Karpas-422 (cell line): ENCODE results near the gene TRIO. TPM values are rescaled to one million over a fixed set of nuclear protein-coding genes. Genes with fewer than 3 reads are reported as not detected.

ENCODE experiments used
- DNase-seq: peaks from one replicate; pipeline ENCODE4 v3.0.0-alpha.2; 2015
- H2AFZ ChIP-seq: fragments of 200-600 bp; sonication (generic); 2 replicates; pipeline ENCODE4 v1.6.1; 2014; ENCODE audit warnings: antibody characterized with exemption, low read length, mixed read lengths
- H3K27ac ChIP-seq: fragments of 200-600 bp; sonication (generic); 2 replicates; pipeline ENCODE4 v1.5.1; 2014; ENCODE audit warnings: mild to moderate bottlenecking, low read length, moderate library complexity
- H3K27me3 ChIP-seq: fragments of 200-600 bp; sonication (generic); 2 replicates; pipeline ENCODE4 v1.6.1; 2014; ENCODE audit warnings: low read length, mixed read lengths
- H3K36me3 ChIP-seq: fragments of 200-600 bp; sonication (generic); 2 replicates; pipeline ENCODE4 v1.6.1; 2014; ENCODE audit warnings: low read length, mixed read lengths; ENCODE audit not compliant: insufficient read depth
- H3K4me1 ChIP-seq: fragments of 200-600 bp; sonication (generic); 2 replicates; pipeline ENCODE4 v1.6.1; 2014; ENCODE audit warnings: mild to moderate bottlenecking, low read length, mixed read lengths
- H3K4me2 ChIP-seq: fragments of 200-600 bp; sonication (generic); 2 replicates; pipeline ENCODE4 v1.6.1; 2014; ENCODE audit warnings: low read length, low read depth, mild to moderate bottlenecking; ENCODE audit not compliant: poor library complexity, severe bottlenecking
- H3K4me3 ChIP-seq: fragments of 200-600 bp; sonication (generic); 2 replicates; pipeline ENCODE4 v1.5.1; 2014; ENCODE audit warnings: mild to moderate bottlenecking, antibody characterized with exemption, low read length, mixed read lengths
- H3K79me2 ChIP-seq: fragments of 200-600 bp; sonication (generic); 2 replicates; pipeline ENCODE4 v1.6.1; 2014; ENCODE audit warnings: mild to moderate bottlenecking, low read length, mixed read lengths
- H3K9ac ChIP-seq: fragments of 200-600 bp; sonication (generic); 2 replicates; pipeline ENCODE4 v1.6.0; 2014; ENCODE audit warnings: low read length
- H3K9me2 ChIP-seq: fragments of 200-600 bp; sonication (generic), shearing (Covaris generic); replicated peaks from 2 replicates; pipeline ENCODE4 v1.6.0; 2014; ENCODE audit warnings: mild to moderate bottlenecking, low read length, moderate library complexity; ENCODE audit not compliant: insufficient read depth
- H3K9me3 ChIP-seq: fragments of 300-700, 200-600 bp; sonication (generic); 2 replicates; pipeline ENCODE4 v1.6.1; 2014; ENCODE audit warnings: low read length, mixed read lengths
- H4K20me1 ChIP-seq: fragments of 200-600 bp; sonication (generic); 2 replicates; pipeline ENCODE4 v1.6.1; 2014; ENCODE audit warnings: mild to moderate bottlenecking, antibody characterized with exemption, low read length, low read depth; ENCODE audit not compliant: insufficient read depth
- total RNA-seq: library from RNA; depleted of rRNA; stranded (reverse); fragments of >200 nt; shearing (Covaris generic); gene quantifications from 2 replicates; pipeline ENCODE4 v1.2.3, GENCODE V29; 2014; ENCODE audit warnings: low replicate concordance

Gene TRIO
- total RNA-seq, 1 experiment from 2014 or later, result 0.04 TPM

GRCh38 chr5:14229734-14230133 lies 86.6 kb downstream of the TRIO start:
- no peaks in the 10 kb centered on the region for H3K9me3 ChIP-seq
- H3K27me3 ChIP-seq, result no peaks in the 10 kb centered on the region
- no peak for DNase-seq
- H4K20me1 ChIP-seq, result no peaks in the 10 kb centered on the region
- H3K27ac ChIP-seq, result no peak overlapping the region
- no peak overlapping the region for H2AFZ ChIP-seq
- H3K4me2 ChIP-seq, result no peak overlapping the region
- H3K9ac ChIP-seq, result no peak overlapping the region
- H3K36me3 ChIP-seq, result no peaks in the 10 kb centered on the region
- no peaks in the 10 kb centered on the region for H3K79me2 ChIP-seq
- no peaks in the 10 kb centered on the region for H3K4me1 ChIP-seq
- no peaks in the 10 kb centered on the region for H3K9me2 ChIP-seq
- H3K4me3 ChIP-seq, result no peak overlapping the region

- no peaks in the 10 kb centered on the region for H3K4me1 ChIP-seq
- no peak overlapping the region for H2AFZ ChIP-seq
- no peaks in the 10 kb centered on the region for H3K79me2 ChIP-seq
Observed at GRCh38 chr5:14231156-14231555, 88.0 kb downstream of the TRIO start.

GRCh38 chr5:14231890-14232289 lies 88.7 kb downstream of the TRIO start:
- no peaks in the 10 kb centered on the region for H4K20me1 ChIP-seq
- no peak overlapping the region for H2AFZ ChIP-seq
- no peaks in the 10 kb centered on the region for H3K9me3 ChIP-seq
- H3K4me2 ChIP-seq, result no peak overlapping the region
- H3K79me2 ChIP-seq, result no peaks in the 10 kb centered on the region
- H3K9me2 ChIP-seq, result no peaks in the 10 kb centered on the region
- no peaks in the 10 kb centered on the region for H3K36me3 ChIP-seq
- H3K9ac ChIP-seq, result no peak overlapping the region
- DNase-seq, result no peak
- H3K4me1 ChIP-seq, result no peaks in the 10 kb centered on the region
- H3K4me3 ChIP-seq, result no peak overlapping the region
- H3K27ac ChIP-seq, result no peak overlapping the region
- H3K27me3 ChIP-seq, result no peaks in the 10 kb centered on the region

More at GRCh38 chr5:14231156-14231555, 88.0 kb downstream of the TRIO start:
- Histone ChIP-seq H3K27me3 (no peaks in the 10 kb centered on the region), H3K9me2 (no peaks in the 10 kb centered on the region), H3K9ac (no peak overlapping the region), H3K27ac (no peak overlapping the region), H3K4me2 (no peak overlapping the region), H3K9me3 (no peaks in the 10 kb centered on the region), H3K4me3 (no peak overlapping the region), H4K20me1 (no peaks in the 10 kb centered on the region), H3K36me3 (no peaks in the 10 kb centered on the region)
- DNase-seq, result no peak

- Histone ChIP-seq H3K27me3 (no peaks in the 10 kb centered on the region), H3K9ac (no peak overlapping the region), H3K4me3 (no peak overlapping the region), H3K9me2 (no peaks in the 10 kb centered on the region), H4K20me1 (no peaks in the 10 kb centered on the region), H3K4me2 (no peak overlapping the region), H3K79me2 (no peaks in the 10 kb centered on the region), H3K4me1 (no peaks in the 10 kb centered on the region), H3K27ac (no peak overlapping the region), H3K36me3 (no peaks in the 10 kb centered on the region), H3K9me3 (no peaks in the 10 kb centered on the region), H2AFZ (no peak overlapping the region)
- no peak for DNase-seq
Observed at GRCh38 chr5:14234204-14234603, 91.1 kb downstream of the TRIO start.

GRCh38 chr5:14235872-14236271 lies 92.7 kb downstream of the TRIO start:
- no peak overlapping the region for H2AFZ ChIP-seq
- no peaks in the 10 kb centered on the region for H3K4me1 ChIP-seq
- DNase-seq, result no peak
- H3K4me3 ChIP-seq, result no peak overlapping the region
- no peaks in the 10 kb centered on the region for H3K9me2 ChIP-seq
- no peak overlapping the region for H3K4me2 ChIP-seq
- H3K27me3 ChIP-seq, result no peaks in the 10 kb centered on the region
- H3K9me3 ChIP-seq, result no peaks in the 10 kb centered on the region
- no peaks in the 10 kb centered on the region for H4K20me1 ChIP-seq
- no peaks in the 10 kb centered on the region for H3K79me2 ChIP-seq
- H3K27ac ChIP-seq, result no peak overlapping the region
- no peaks in the 10 kb centered on the region for H3K36me3 ChIP-seq
- no peak overlapping the region for H3K9ac ChIP-seq

GRCh38 chr5:14236757-14237156 lies 93.6 kb downstream of the TRIO start:
- Histone ChIP-seq H3K4me3 (no peak overlapping the region), H3K4me2 (no peak overlapping the region), H2AFZ (no peak overlapping the region), H3K79me2 (no peaks in the 10 kb centered on the region), H3K9me3 (no peaks in the 10 kb centered on the region), H3K4me1 (no peaks in the 10 kb centered on the region), H3K27me3 (no peaks in the 10 kb centered on the region), H3K9ac (no peak overlapping the region), H3K27ac (no peak overlapping the region), H3K9me2 (no peaks in the 10 kb centered on the region), H3K36me3 (no peaks in the 10 kb centered on the region), H4K20me1 (no peaks in the 10 kb centered on the region)
- DNase-seq, result no peak

GRCh38 chr5:14237317-14238086 lies 94.4 kb downstream of the TRIO start:
- no peaks in the 10 kb centered on the region for H3K79me2 ChIP-seq
- H3K27me3 ChIP-seq, result no peaks in the 10 kb centered on the region
- no peak overlapping the region for H3K4me3 ChIP-seq
- no peaks in the 10 kb centered on the region for H3K4me1 ChIP-seq
- no peak overlapping the region for H3K4me2 ChIP-seq
- H3K27ac ChIP-seq, result no peak overlapping the region
- H2AFZ ChIP-seq, result no peak overlapping the region
- no peaks in the 10 kb centered on the region for H4K20me1 ChIP-seq
- no peaks in the 10 kb centered on the region for H3K9me3 ChIP-seq
- no peaks in the 10 kb centered on the region for H3K9me2 ChIP-seq
- no peak overlapping the region for H3K9ac ChIP-seq
- DNase-seq, result no peak
- H3K36me3 ChIP-seq, result no peaks in the 10 kb centered on the region

GRCh38 chr5:14238272-14238671 lies 95.1 kb downstream of the TRIO start:
- H3K9ac ChIP-seq, result no peak overlapping the region
- DNase-seq, result no peak
- no peak overlapping the region for H3K4me2 ChIP-seq
- no peaks in the 10 kb centered on the region for H4K20me1 ChIP-seq
- H3K9me3 ChIP-seq, result no peaks in the 10 kb centered on the region
- no peak overlapping the region for H2AFZ ChIP-seq
- H3K27me3 ChIP-seq, result no peaks in the 10 kb centered on the region
- H3K4me1 ChIP-seq, result no peaks in the 10 kb centered on the region
- no peaks in the 10 kb centered on the region for H3K36me3 ChIP-seq
- no peaks in the 10 kb centered on the region for H3K79me2 ChIP-seq
- no peak overlapping the region for H3K27ac ChIP-seq
- no peak overlapping the region for H3K4me3 ChIP-seq
- H3K9me2 ChIP-seq, result no peaks in the 10 kb centered on the region
